BJ (cell line): ENCODE results near the gene ZNF326. TPM values are rescaled to one million over a fixed set of nuclear protein-coding genes. Genes with fewer than 3 reads are reported as not detected.

Experiments
- CTCF ChIA-PET: fragments of 350-600 bp; formaldehyde crosslinking; extraction: SDS; loops from one replicate; lab custom pipeline; 2021; ENCODE audit warnings: antibody characterized with exemption, inconsistent platforms; lab: Yijun Ruan, JAX
- POLR2A ChIA-PET: fragments of 300-600 bp; sonication (Branson Sonifier 250); formaldehyde crosslinking; extraction: SDS; loops from one replicate; lab custom pipeline; 2021; ENCODE audit warnings: antibody characterized with exemption; lab: Charles Lee
- DNase-seq: peaks from one replicate; pipeline ENCODE4 v3.0.0-alpha.2; 2011; ENCODE audit warnings: low read depth
- H3K27me3 ChIP-seq: 2 replicates; pipeline ENCODE4 v1.6.0; 2011; ENCODE audit warnings: low read length; ENCODE audit not compliant: control insufficient read depth, insufficient read depth
- H3K36me3 ChIP-seq: 2 replicates; pipeline ENCODE4 v1.5.1; 2011; ENCODE audit warnings: low read length; ENCODE audit not compliant: control insufficient read depth, insufficient read depth
- H3K4me3 ChIP-seq: 2 replicates; pipeline ENCODE4 v1.5.1; 2011; ENCODE audit warnings: low read depth, mild to moderate bottlenecking, control low read depth, low read length
- polyA plus RNA-seq: library from polyadenylated mRNA; depleted of rRNA; stranded (reverse); fragments of >200 nt; gene quantifications from 2 replicates; pipeline ENCODE4 v1.2.3, GENCODE V29; 2011; rRNA removed
- small RNA-seq: library from RNA; depleted of rRNA; stranded (forward); fragments of <200 nt; gene quantifications from one replicate; pipeline ENCODE3, GENCODE V24; 2012; ENCODE audit warnings: low replicate concordance, low read depth; ENCODE audit not compliant: insufficient read length
- TF ChIP-seq, protein P1 (sequence below): IDR thresholded peaks from 2 replicates; pipeline ENCODE4 v1.5.1; 2011; ENCODE audit warnings: low read depth, mild to moderate bottlenecking, control low read depth, inconsistent platforms, low read length, moderate library complexity; ENCODE audit not compliant: insufficient read depth

ZNF326 gene
- polyA plus RNA-seq, 1 experiment = 7.6 TPM

DNA sequence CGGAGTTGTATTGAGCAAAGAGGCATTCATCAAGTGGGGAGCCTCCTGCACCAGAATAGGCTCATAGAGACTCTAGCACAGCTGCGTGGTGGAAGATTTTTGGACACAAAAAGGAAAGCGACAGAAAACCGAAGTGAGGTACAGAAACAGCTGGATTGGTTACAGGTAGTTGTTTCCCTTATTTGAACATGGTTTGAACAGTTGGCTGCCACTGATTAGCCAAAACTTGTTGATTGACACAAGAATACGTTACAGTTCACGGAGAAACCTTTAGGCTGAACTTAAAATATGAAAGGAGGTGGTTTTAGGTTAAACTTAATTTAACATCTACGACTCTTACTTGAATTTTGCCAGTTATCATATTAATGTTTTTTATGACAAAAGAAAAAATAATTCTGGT is 89.1 kb downstream of the ZNF326 start:
- ChIA-PET POLR2A (no interaction called here), CTCF (no interaction called here)
- Histone ChIP-seq H3K4me3 (no peak overlapping the region), H3K36me3 (no peaks in the 10 kb centered on the region), H3K27me3 (no peaks in the 10 kb centered on the region)
- DNase-seq = no peak
- TF ChIP-seq, protein P1, sequence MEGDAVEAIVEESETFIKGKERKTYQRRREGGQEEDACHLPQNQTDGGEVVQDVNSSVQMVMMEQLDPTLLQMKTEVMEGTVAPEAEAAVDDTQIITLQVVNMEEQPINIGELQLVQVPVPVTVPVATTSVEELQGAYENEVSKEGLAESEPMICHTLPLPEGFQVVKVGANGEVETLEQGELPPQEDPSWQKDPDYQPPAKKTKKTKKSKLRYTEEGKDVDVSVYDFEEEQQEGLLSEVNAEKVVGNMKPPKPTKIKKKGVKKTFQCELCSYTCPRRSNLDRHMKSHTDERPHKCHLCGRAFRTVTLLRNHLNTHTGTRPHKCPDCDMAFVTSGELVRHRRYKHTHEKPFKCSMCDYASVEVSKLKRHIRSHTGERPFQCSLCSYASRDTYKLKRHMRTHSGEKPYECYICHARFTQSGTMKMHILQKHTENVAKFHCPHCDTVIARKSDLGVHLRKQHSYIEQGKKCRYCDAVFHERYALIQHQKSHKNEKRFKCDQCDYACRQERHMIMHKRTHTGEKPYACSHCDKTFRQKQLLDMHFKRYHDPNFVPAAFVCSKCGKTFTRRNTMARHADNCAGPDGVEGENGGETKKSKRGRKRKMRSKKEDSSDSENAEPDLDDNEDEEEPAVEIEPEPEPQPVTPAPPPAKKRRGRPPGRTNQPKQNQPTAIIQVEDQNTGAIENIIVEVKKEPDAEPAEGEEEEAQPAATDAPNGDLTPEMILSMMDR = no peak

Small RNA genes lying within 50 kb of the gene (small RNA-seq; reads per million reads assigned to genes)
- not detected for gene RN7SKP272

Other genes with a start within 250 kb of the ZNF326 start
- 51.9 and 54.4 TPM in 2 replicates for gene LRRC8D, start 174.1 kb upstream of the ZNF326 start, polyA plus RNA-seq